Measurements from ENCODE around the gene SPEM2. TPM values are rescaled to one million over a fixed set of nuclear protein-coding genes. Genes with fewer than 3 reads are reported as not detected.

The SPEM2 gene
- total and polyA plus RNA-seq, 2 of the 8 experiments (the other 6 are each of a cell fraction or from before 2014, with no cell fraction given): 0.03 TPM; not detected in 1

DNA sequence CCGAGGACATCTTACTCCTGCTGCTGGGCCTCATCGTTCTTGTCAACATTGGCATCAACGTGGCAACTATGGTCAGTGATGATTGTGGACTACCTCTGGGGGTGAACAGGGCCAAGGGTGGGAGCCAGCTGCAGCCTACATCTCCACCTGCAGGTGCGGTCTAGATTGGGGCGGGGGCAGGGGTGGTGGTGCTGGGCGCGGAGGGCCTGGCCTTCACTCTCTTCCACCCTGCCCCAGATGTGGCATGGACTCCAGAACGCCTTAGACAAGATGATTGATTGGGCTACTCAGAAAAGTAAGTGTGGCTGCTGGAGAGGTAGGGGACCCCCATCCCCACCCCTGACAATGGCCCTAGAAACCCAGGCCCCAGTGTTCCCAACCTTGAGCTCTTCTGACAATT lies 340 bp downstream of the SPEM2 start (continued):
- TF ChIP-seq, protein P1, sequence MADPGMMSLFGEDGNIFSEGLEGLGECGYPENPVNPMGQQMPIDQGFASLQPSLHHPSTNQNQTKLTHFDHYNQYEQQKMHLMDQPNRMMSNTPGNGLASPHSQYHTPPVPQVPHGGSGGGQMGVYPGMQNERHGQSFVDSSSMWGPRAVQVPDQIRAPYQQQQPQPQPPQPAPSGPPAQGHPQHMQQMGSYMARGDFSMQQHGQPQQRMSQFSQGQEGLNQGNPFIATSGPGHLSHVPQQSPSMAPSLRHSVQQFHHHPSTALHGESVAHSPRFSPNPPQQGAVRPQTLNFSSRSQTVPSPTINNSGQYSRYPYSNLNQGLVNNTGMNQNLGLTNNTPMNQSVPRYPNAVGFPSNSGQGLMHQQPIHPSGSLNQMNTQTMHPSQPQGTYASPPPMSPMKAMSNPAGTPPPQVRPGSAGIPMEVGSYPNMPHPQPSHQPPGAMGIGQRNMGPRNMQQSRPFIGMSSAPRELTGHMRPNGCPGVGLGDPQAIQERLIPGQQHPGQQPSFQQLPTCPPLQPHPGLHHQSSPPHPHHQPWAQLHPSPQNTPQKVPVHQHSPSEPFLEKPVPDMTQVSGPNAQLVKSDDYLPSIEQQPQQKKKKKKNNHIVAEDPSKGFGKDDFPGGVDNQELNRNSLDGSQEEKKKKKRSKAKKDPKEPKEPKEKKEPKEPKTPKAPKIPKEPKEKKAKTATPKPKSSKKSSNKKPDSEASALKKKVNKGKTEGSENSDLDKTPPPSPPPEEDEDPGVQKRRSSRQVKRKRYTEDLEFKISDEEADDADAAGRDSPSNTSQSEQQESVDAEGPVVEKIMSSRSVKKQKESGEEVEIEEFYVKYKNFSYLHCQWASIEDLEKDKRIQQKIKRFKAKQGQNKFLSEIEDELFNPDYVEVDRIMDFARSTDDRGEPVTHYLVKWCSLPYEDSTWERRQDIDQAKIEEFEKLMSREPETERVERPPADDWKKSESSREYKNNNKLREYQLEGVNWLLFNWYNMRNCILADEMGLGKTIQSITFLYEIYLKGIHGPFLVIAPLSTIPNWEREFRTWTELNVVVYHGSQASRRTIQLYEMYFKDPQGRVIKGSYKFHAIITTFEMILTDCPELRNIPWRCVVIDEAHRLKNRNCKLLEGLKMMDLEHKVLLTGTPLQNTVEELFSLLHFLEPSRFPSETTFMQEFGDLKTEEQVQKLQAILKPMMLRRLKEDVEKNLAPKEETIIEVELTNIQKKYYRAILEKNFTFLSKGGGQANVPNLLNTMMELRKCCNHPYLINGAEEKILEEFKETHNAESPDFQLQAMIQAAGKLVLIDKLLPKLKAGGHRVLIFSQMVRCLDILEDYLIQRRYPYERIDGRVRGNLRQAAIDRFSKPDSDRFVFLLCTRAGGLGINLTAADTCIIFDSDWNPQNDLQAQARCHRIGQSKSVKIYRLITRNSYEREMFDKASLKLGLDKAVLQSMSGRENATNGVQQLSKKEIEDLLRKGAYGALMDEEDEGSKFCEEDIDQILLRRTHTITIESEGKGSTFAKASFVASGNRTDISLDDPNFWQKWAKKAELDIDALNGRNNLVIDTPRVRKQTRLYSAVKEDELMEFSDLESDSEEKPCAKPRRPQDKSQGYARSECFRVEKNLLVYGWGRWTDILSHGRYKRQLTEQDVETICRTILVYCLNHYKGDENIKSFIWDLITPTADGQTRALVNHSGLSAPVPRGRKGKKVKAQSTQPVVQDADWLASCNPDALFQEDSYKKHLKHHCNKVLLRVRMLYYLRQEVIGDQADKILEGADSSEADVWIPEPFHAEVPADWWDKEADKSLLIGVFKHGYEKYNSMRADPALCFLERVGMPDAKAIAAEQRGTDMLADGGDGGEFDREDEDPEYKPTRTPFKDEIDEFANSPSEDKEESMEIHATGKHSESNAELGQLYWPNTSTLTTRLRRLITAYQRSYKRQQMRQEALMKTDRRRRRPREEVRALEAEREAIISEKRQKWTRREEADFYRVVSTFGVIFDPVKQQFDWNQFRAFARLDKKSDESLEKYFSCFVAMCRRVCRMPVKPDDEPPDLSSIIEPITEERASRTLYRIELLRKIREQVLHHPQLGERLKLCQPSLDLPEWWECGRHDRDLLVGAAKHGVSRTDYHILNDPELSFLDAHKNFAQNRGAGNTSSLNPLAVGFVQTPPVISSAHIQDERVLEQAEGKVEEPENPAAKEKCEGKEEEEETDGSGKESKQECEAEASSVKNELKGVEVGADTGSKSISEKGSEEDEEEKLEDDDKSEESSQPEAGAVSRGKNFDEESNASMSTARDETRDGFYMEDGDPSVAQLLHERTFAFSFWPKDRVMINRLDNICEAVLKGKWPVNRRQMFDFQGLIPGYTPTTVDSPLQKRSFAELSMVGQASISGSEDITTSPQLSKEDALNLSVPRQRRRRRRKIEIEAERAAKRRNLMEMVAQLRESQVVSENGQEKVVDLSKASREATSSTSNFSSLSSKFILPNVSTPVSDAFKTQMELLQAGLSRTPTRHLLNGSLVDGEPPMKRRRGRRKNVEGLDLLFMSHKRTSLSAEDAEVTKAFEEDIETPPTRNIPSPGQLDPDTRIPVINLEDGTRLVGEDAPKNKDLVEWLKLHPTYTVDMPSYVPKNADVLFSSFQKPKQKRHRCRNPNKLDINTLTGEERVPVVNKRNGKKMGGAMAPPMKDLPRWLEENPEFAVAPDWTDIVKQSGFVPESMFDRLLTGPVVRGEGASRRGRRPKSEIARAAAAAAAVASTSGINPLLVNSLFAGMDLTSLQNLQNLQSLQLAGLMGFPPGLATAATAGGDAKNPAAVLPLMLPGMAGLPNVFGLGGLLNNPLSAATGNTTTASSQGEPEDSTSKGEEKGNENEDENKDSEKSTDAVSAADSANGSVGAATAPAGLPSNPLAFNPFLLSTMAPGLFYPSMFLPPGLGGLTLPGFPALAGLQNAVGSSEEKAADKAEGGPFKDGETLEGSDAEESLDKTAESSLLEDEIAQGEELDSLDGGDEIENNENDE (IDR thresholded peaks at IDR 0.05; ENCODE audit: insufficient replicate concordance, low read length): no peak
- TF ChIP-seq CHD2 (IDR thresholded peaks at IDR 0.05; ENCODE audit: low read length) (no peak), BACH1 (IDR thresholded peaks at IDR 0.05; ENCODE audit: low read length) (no peak), POLR2AphosphoS5 (IDR thresholded peaks at IDR 0.05; ENCODE audit: low read depth, low read length) (no peak), BRCA1 (IDR thresholded peaks at IDR 0.05; ENCODE audit: low read depth, low read length) (no peak), JUND (IDR thresholded peaks at IDR 0.05; ENCODE audit: low read length) (no peak), HDAC2 (IDR thresholded peaks at IDR 0.05; ENCODE audit: borderline replicate concordance in 1 of 2, low read depth in 2 of 2, low read length in 2 of 2) (no peak), SIX5 (IDR thresholded peaks at IDR 0.05; ENCODE audit: low read depth, low read length) (no peak), GABPA (IDR thresholded peaks at IDR 0.05; ENCODE audit: borderline replicate concordance, insufficient read depth, low read length) (no peak), SAP30 (IDR thresholded peaks at IDR 0.05; ENCODE audit: insufficient read depth, insufficient replicate concordance, low read length) (no peak), CBX5 (IDR thresholded peaks at IDR 0.05; ENCODE audit: low read depth, low read length) (no peak), CEBPB (IDR thresholded peaks at IDR 0.05; ENCODE audit: low read depth, low read length) (no peak), TCF12 (IDR thresholded peaks at IDR 0.05; ENCODE audit: low read depth, low read length) (no peak)

Data from H1 (cell line).